ENCODE results near the gene ASB15.
A peak's percentile ranks its signal among the peaks of the same experiment; 100 is the strongest.

ASB15 gene

GRCh38 chr7:123640583-123640982 lies 39.0 kb downstream of the ASB15 start:
- no peak overlapping the region for H3K27ac ChIP-seq (ENCODE audit: low read length)
- H3K9ac ChIP-seq (ENCODE audit: low read depth, low read length), result no peak overlapping the region
- no peaks in the 10 kb centered on the region for H3K9me3 ChIP-seq (ENCODE audit: insufficient read depth, low read depth, low read length)
- H3K4me3 ChIP-seq (ENCODE audit: low read length), result no peak overlapping the region
- H3K36me3 ChIP-seq (ENCODE audit: insufficient read depth, low read depth, low read length), result no peaks in the 10 kb centered on the region
- H3K4me1 ChIP-seq (ENCODE audit: insufficient read depth, low read length), result peaks cover 17% of the 10 kb centered on the region
- no peaks in the 10 kb centered on the region for H3K27me3 ChIP-seq (ENCODE audit: insufficient read depth, low read length)

DNA sequence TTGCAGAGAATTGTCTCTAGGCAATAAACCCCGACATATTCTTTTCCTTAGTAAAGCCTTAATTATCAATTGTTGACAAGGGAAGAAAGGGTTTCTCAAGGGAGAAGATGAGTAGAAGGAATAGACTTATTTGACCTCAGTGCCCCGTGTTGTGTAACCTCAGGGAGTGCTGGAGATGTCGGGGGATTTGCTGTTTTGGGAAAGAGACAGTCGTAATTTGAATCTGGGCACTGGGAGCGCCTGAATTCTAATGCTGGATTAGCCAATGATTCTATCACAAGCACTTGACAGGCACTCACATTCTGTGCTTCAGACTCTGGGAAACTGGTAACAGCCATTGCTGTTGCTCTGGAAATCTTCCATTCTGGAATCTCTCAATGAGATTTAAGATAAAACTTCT lies 40.3 kb downstream of the ASB15 start:
- Histone ChIP-seq H3K9me3 (ENCODE audit: insufficient read depth, low read depth, low read length) (no peaks in the 10 kb centered on the region), H3K27me3 (ENCODE audit: insufficient read depth, low read length) (no peaks in the 10 kb centered on the region), H3K36me3 (ENCODE audit: insufficient read depth, low read depth, low read length) (no peaks in the 10 kb centered on the region), H3K9ac (ENCODE audit: low read depth, low read length) (no peak overlapping the region), H3K27ac (ENCODE audit: low read length) (no peak overlapping the region), H3K4me3 (ENCODE audit: low read length) (no peak overlapping the region), H3K4me1 (ENCODE audit: insufficient read depth, low read length) (peaks cover 23% of the 10 kb centered on the region)

GRCh38 chr7:123643495-123644441 lies 42.1 kb downstream of the ASB15 start:
- no peaks in the 10 kb centered on the region for H3K27me3 ChIP-seq (ENCODE audit: insufficient read depth, low read length)
- H3K9ac ChIP-seq (ENCODE audit: low read depth, low read length), result peak overlapping the region; percentile 50; the same call in 1 of the 2 replicates
- no peaks in the 10 kb centered on the region for H3K9me3 ChIP-seq (ENCODE audit: insufficient read depth, low read depth, low read length)
- peak overlapping the region; percentile 75 for H3K27ac ChIP-seq (ENCODE audit: low read length)
- peak overlapping the region; percentile 36 for H3K4me3 ChIP-seq (ENCODE audit: low read length)
- peaks cover 26% of the 10 kb centered on the region for H3K4me1 ChIP-seq (ENCODE audit: insufficient read depth, low read length)
- no peaks in the 10 kb centered on the region for H3K36me3 ChIP-seq (ENCODE audit: insufficient read depth, low read depth, low read length)

DNA sequence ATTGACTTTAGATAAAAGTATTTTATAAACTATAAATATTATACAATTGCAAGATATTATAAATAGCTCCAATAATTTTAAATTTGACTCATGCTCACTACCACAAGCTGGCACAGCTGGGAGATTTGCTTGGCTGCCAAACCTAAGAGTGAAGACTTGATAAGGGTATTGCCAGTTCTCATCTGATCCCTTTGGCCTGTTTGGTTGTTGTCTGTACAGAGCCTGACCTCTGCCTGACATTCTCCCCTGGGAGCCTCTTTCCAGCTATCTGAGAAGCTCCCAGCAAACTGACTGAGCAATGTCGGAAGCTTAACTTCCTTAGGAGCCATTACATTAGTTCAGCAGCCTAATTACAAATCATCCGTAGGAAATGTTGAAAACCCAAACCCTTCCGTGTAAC lies 43.9 kb downstream of the ASB15 start:
- no peaks in the 10 kb centered on the region for H3K9me3 ChIP-seq (ENCODE audit: insufficient read depth, low read depth, low read length)
- peaks cover 26% of the 10 kb centered on the region for H3K4me1 ChIP-seq (ENCODE audit: insufficient read depth, low read length)
- H3K36me3 ChIP-seq (ENCODE audit: insufficient read depth, low read depth, low read length), result no peaks in the 10 kb centered on the region
- H3K4me3 ChIP-seq (ENCODE audit: low read length), result no peak overlapping the region
- no peak overlapping the region for H3K9ac ChIP-seq (ENCODE audit: low read depth, low read length)
- H3K27ac ChIP-seq (ENCODE audit: low read length), result no peak overlapping the region
- no peaks in the 10 kb centered on the region for H3K27me3 ChIP-seq (ENCODE audit: insufficient read depth, low read length)

DNA sequence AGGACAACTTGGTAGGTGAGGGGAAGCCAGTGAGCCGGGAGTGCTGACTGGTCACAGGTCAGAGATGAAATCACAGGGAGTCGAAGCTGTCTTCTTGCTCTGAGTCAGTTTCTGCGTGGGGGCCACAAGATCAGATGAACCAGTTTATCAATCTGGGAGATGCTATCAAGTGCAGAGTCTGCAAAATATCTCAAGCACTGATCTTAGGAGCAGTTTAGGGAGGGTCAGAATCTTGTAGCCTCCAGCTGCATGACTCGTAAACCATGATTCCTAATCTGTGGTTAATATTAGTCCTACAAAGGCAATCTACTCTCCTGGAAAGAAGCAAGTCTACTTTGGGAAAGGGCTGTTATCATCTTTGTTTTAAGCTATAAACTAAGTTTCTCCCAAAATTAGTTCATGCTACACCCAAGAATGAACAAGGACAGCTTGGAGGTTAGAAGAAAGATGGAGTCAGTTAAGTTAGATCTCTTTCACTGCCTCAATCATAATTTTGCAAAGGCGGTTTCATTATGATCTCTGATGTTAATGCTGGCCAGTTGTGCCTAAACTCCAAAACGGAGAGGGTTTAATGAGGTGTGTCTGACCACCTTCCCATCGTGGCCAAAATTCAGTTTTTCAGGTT lies 45.6 kb downstream of the ASB15 start:
- Histone ChIP-seq H3K9me3 (ENCODE audit: insufficient read depth, low read depth, low read length) (no peaks in the 10 kb centered on the region), H3K4me3 (ENCODE audit: low read length) (no peak overlapping the region), H3K27ac (ENCODE audit: low read length) (no peak overlapping the region), H3K9ac (ENCODE audit: low read depth, low read length) (no peak overlapping the region), H3K36me3 (ENCODE audit: insufficient read depth, low read depth, low read length) (no peaks in the 10 kb centered on the region), H3K4me1 (ENCODE audit: insufficient read depth, low read length) (peaks cover 26% of the 10 kb centered on the region), H3K27me3 (ENCODE audit: insufficient read depth, low read length) (no peaks in the 10 kb centered on the region)

GRCh38 chr7:123649964-123650363 lies 48.3 kb downstream of the ASB15 start:
- Histone ChIP-seq H3K36me3 (ENCODE audit: insufficient read depth, low read depth, low read length) (no peaks in the 10 kb centered on the region), H3K27ac (ENCODE audit: low read length) (no peak overlapping the region), H3K9ac (ENCODE audit: low read depth, low read length) (no peak overlapping the region), H3K4me1 (ENCODE audit: insufficient read depth, low read length) (peaks cover 10% of the 10 kb centered on the region; the same call in 1 of the 2 replicates), H3K27me3 (ENCODE audit: insufficient read depth, low read length) (no peaks in the 10 kb centered on the region), H3K9me3 (ENCODE audit: insufficient read depth, low read depth, low read length) (no peaks in the 10 kb centered on the region), H3K4me3 (ENCODE audit: low read length) (no peak overlapping the region)

DNA sequence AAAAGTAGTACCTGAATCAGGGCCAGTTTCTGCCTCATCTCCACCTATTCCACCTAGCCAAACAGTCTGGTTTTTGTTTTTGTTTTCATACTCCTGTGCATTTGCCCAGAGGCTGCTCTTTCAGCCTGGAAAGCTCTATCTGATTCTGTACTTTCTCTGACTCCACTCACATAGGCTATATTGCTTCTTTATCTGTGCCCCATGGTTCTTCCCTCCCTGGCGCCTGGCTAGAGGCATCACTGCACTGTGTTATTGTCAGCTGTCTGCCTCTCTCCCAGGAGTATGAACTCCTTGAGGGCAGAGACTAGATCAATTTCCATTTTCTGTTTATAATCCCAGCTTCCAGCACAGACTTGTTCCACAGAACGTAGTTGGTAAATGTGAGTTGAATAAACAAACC lies 49.0 kb downstream of the ASB15 start:
- Histone ChIP-seq H3K4me3 (ENCODE audit: low read length) (no peak overlapping the region), H3K9ac (ENCODE audit: low read depth, low read length) (no peak overlapping the region), H3K27me3 (ENCODE audit: insufficient read depth, low read length) (no peaks in the 10 kb centered on the region), H3K9me3 (ENCODE audit: insufficient read depth, low read depth, low read length) (no peaks in the 10 kb centered on the region), H3K4me1 (ENCODE audit: insufficient read depth, low read length) (peaks cover 8% of the 10 kb centered on the region; the same call in 1 of the 2 replicates), H3K27ac (ENCODE audit: low read length) (no peak overlapping the region), H3K36me3 (ENCODE audit: insufficient read depth, low read depth, low read length) (no peaks in the 10 kb centered on the region)

GRCh38 chr7:123652406-123652805 lies 50.8 kb downstream of the ASB15 start:
- H3K9me3 ChIP-seq (ENCODE audit: insufficient read depth, low read depth, low read length), result no peaks in the 10 kb centered on the region
- H3K36me3 ChIP-seq (ENCODE audit: insufficient read depth, low read depth, low read length), result no peaks in the 10 kb centered on the region
- no peaks in the 10 kb centered on the region for H3K4me1 ChIP-seq (ENCODE audit: insufficient read depth, low read length)
- no peaks in the 10 kb centered on the region for H3K27me3 ChIP-seq (ENCODE audit: insufficient read depth, low read length)
- no peak overlapping the region for H3K4me3 ChIP-seq (ENCODE audit: low read length)
- H3K9ac ChIP-seq (ENCODE audit: low read depth, low read length), result no peak overlapping the region
- no peak overlapping the region for H3K27ac ChIP-seq (ENCODE audit: low read length)

DNA sequence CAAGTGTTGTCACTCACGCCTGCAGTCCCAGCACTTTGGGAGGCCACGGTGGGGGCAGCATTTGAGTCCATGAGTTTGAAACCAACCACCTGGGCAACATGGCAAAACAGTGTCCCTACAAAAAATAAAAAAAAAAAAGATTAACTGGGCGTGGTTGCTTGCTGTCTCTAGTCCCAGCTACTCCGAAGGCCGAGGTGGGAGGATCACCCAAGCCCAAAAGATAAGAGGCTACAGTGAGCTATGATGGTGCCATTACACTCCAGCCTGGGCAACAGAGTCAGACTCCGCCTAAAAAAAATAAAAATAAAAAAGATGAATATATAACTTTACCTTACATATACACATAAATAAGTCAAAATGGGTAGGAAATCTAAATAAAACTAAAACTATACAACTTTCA lies 51.5 kb downstream of the ASB15 start:
- Histone ChIP-seq H3K9ac (ENCODE audit: low read depth, low read length) (no peak overlapping the region), H3K27ac (ENCODE audit: low read length) (no peak overlapping the region), H3K27me3 (ENCODE audit: insufficient read depth, low read length) (no peaks in the 10 kb centered on the region), H3K4me3 (ENCODE audit: low read length) (no peak overlapping the region), H3K4me1 (ENCODE audit: insufficient read depth, low read length) (no peaks in the 10 kb centered on the region), H3K9me3 (ENCODE audit: insufficient read depth, low read depth, low read length) (no peaks in the 10 kb centered on the region), H3K36me3 (ENCODE audit: insufficient read depth, low read depth, low read length) (no peaks in the 10 kb centered on the region)

- Histone ChIP-seq H3K4me1 (ENCODE audit: insufficient read depth, low read length) (no peaks in the 10 kb centered on the region), H3K27ac (ENCODE audit: low read length) (no peak within 1 kb of the TSS), H3K36me3 (ENCODE audit: insufficient read depth, low read depth, low read length) (no peaks in the 10 kb centered on the region), H3K9ac (ENCODE audit: low read depth, low read length) (no peak within 1 kb of the TSS), H3K9me3 (ENCODE audit: insufficient read depth, low read depth, low read length) (no peaks in the 10 kb centered on the region), H3K27me3 (ENCODE audit: insufficient read depth, low read length) (no peaks in the 10 kb centered on the region), H3K4me3 (ENCODE audit: low read length) (no peak within 1 kb of the TSS)
Measured at GRCh38 chr7:123655614-123656013, 54.0 kb downstream of the ASB15 start, which contains the start of gene LMOD2. TSS of gene LMOD2 (plus strand) at chr7:123655866. CDS start at chr7:123655964, 98 bp downstream.

GRCh38 chr7:123656544-123657303 lies 55.1 kb downstream of the ASB15 start:
- H3K27ac ChIP-seq (ENCODE audit: low read length), result no peak overlapping the region
- H3K36me3 ChIP-seq (ENCODE audit: insufficient read depth, low read depth, low read length), result no peaks in the 10 kb centered on the region
- no peaks in the 10 kb centered on the region for H3K9me3 ChIP-seq (ENCODE audit: insufficient read depth, low read depth, low read length)
- no peaks in the 10 kb centered on the region for H3K27me3 ChIP-seq (ENCODE audit: insufficient read depth, low read length)
- no peak overlapping the region for H3K9ac ChIP-seq (ENCODE audit: low read depth, low read length)
- no peak overlapping the region for H3K4me3 ChIP-seq (ENCODE audit: low read length)
- no peaks in the 10 kb centered on the region; the same call in 1 of the 2 replicates for H3K4me1 ChIP-seq (ENCODE audit: insufficient read depth, low read length)
